ENCODE results near the gene COBLL1.

COBLL1 gene

DNA sequence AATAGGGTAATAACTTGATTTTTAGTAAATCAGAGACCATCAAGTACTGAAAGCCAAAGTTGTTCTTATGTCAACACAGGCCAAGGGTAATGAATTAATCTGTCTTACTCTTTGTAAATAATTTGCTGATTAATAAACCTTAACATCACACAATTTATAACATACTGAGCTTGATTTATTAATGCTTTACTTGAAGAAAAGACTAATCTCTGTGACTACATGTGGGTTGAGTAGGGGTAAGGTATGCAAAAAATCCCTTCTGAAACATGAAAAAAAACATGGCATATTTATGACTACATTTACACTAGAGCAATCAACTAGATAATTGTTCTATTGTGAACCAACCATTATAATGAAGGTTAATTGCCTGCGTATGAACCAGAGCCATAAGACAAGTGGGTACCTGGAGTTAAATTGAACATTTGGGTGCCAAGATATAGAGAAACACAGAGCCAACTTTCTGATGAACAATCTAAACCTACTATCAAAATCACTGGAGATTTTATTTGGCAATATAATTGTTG lies 152.7 kb downstream of the COBLL1 start:
- no peaks in the 10 kb centered on the region for H3K9me3 ChIP-seq (ENCODE audit: control insufficient read depth in 1 of 2, low read length in 2 of 2)
- peaks cover 3 to 13% of the 10 kb centered on the region in 2 donors for H3K36me3 ChIP-seq (ENCODE audit: control insufficient read depth in 1 of 2, insufficient read depth in 2 of 2, low read length in 2 of 2)
- no peaks in the 10 kb centered on the region for H3K27me3 ChIP-seq (ENCODE audit: low read depth, low read length)
- no peak overlapping the region for H3K4me3 ChIP-seq (ENCODE audit: low read depth in 1 of 2, low read length in 2 of 2)
- no peak overlapping the region for H3K27ac ChIP-seq (ENCODE audit: low read length)
- peaks cover 0 to 6% of the 10 kb centered on the region in 2 donors for H3K4me1 ChIP-seq (ENCODE audit: control insufficient read depth in 1 of 2, insufficient read depth in 2 of 2, low read length in 2 of 2)

DNA sequence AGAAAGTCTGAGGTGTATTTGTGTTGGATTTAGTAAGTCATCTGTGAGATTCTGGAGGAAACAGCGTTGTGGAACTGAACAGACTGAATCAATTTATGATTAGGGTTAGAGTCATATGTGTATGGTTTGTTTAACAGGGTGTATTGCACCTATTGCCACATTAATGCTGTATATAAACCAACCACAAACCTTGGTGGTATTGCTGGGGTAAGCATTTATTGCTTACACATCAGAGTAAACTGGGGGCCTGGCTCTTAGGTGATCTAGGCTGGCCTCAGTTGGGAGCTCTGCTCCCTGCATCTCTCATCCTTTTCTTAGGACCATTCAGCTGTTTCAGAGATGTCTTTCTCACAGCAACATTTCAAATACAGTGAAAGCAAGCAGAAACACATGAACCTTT lies 160.6 kb downstream of the COBLL1 start:
- H3K27ac ChIP-seq (ENCODE audit: low read length): no peak overlapping the region
- H3K36me3 ChIP-seq (ENCODE audit: control insufficient read depth in 1 of 2, insufficient read depth in 2 of 2, low read length in 2 of 2): peaks cover 0 to 3% of the 10 kb centered on the region in 2 donors
- no peaks in the 10 kb centered on the region for H3K27me3 ChIP-seq (ENCODE audit: low read depth, low read length)
- no peaks in the 10 kb centered on the region for H3K4me1 ChIP-seq (ENCODE audit: control insufficient read depth in 1 of 2, insufficient read depth in 2 of 2, low read length in 2 of 2)
- H3K9me3 ChIP-seq (ENCODE audit: control insufficient read depth in 1 of 2, low read length in 2 of 2): no peaks in the 10 kb centered on the region
- H3K4me3 ChIP-seq (ENCODE audit: low read depth in 1 of 2, low read length in 2 of 2): no peak overlapping the region

DNA sequence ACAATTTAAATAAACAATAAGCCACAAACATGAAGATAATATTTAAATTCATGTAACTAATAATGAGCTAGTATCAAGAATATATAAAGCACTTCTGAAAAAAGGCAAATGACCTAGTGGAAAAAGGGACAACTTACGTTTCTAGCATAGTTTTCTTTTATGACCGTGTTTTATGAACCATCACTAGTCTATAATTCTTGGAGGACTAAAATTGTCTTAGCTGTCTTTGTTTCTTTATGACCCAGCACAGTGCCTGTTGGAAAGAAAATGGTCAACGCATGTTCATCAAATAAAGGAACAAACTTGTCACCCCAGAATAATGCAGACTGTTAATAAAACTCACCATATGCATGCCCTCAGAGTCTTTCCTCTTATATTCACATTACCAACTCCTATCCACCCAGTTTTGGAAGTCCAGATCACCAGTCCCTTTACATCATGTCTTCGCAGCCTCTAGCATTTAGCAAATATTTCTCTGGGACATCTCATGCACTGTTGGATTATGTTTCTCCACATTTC lies 162.9 kb downstream of the COBLL1 start:
- Histone ChIP-seq H3K9me3 (ENCODE audit: control insufficient read depth in 1 of 2, low read length in 2 of 2) (no peaks in the 10 kb centered on the region), H3K4me1 (ENCODE audit: control insufficient read depth in 1 of 2, insufficient read depth in 2 of 2, low read length in 2 of 2) (no peaks in the 10 kb centered on the region), H3K27ac (ENCODE audit: low read length) (no peak overlapping the region), H3K36me3 (ENCODE audit: control insufficient read depth in 1 of 2, insufficient read depth in 2 of 2, low read length in 2 of 2) (peaks cover 0 to 3% of the 10 kb centered on the region in 2 donors), H3K27me3 (ENCODE audit: low read depth, low read length) (no peaks in the 10 kb centered on the region), H3K4me3 (ENCODE audit: low read depth in 1 of 2, low read length in 2 of 2) (no peak overlapping the region)

DNA sequence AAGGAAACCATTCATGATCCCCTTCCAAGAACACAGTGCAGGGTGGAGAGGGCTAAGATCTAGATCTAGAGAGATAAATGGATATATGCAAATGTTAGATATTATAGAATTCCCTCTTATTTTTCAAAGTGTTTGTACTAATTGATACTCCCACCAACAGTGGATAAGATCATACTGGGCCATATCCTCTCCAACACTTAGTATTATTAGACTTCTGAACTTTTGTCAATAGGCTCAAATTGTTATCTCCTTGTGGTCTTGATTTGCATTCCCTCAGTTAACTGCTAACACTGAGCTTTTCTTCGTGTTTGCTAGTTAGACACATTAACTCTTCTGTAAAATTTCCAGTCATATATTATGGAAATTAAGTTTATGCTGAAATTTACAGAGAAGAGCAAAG lies 163.9 kb downstream of the COBLL1 start:
- H3K27ac ChIP-seq (ENCODE audit: low read length): no peak overlapping the region
- no peak overlapping the region for H3K4me3 ChIP-seq (ENCODE audit: low read depth in 1 of 2, low read length in 2 of 2)
- no peaks in the 10 kb centered on the region for H3K27me3 ChIP-seq (ENCODE audit: low read depth, low read length)
- H3K36me3 ChIP-seq (ENCODE audit: control insufficient read depth in 1 of 2, insufficient read depth in 2 of 2, low read length in 2 of 2): peaks cover 0 to 3% of the 10 kb centered on the region in 2 donors
- H3K4me1 ChIP-seq (ENCODE audit: control insufficient read depth in 1 of 2, insufficient read depth in 2 of 2, low read length in 2 of 2): no peaks in the 10 kb centered on the region
- no peaks in the 10 kb centered on the region for H3K9me3 ChIP-seq (ENCODE audit: control insufficient read depth in 1 of 2, low read length in 2 of 2)

DNA sequence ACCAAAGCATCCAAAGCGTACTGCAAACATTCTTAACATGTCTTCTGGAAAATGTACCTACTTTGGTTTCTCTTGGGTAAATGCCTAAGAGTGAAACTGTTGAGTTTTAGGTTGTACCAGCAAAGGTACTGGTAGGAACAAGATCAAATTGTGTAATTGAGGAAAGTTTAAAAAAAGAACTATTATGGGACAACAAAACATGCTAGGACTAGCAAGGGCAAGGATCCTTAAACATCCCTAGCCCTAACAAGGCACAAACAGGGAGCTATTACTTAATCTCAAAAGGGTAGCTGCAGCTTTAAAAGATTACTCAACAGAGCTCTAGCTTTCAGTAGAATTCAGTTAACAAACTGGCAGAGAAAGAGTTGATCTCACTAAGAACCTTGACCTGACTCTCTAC lies 164.4 kb downstream of the COBLL1 start:
- Histone ChIP-seq H3K4me3 (ENCODE audit: low read depth in 1 of 2, low read length in 2 of 2) (no peak overlapping the region), H3K36me3 (ENCODE audit: control insufficient read depth in 1 of 2, insufficient read depth in 2 of 2, low read length in 2 of 2) (peaks cover 0 to 3% of the 10 kb centered on the region in 2 donors), H3K27ac (ENCODE audit: low read length) (no peak overlapping the region), H3K27me3 (ENCODE audit: low read depth, low read length) (no peaks in the 10 kb centered on the region), H3K9me3 (ENCODE audit: control insufficient read depth in 1 of 2, low read length in 2 of 2) (no peaks in the 10 kb centered on the region), H3K4me1 (ENCODE audit: control insufficient read depth in 1 of 2, insufficient read depth in 2 of 2, low read length in 2 of 2) (no peaks in the 10 kb centered on the region)

DNA sequence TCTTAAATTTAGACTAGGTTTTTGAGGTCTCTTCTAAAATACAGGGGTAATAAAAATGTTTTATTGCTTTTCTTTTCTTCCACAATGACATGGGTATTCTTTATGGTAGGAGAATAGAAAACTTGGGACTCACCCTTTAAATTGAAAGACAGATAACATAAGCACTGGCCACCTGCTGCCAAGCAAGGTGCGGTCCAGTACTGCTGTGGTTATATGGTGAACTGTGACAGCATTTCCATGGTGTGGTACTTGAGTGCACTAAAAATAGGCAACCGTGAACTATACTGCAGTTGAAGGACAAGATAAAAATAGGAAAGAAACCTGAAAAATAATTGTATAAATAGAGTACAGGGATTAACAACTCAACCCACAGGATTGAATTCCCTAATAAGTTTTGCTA lies 165.9 kb downstream of the COBLL1 start:
- Histone ChIP-seq H3K27ac (ENCODE audit: low read length) (no peak overlapping the region), H3K4me1 (ENCODE audit: control insufficient read depth in 1 of 2, insufficient read depth in 2 of 2, low read length in 2 of 2) (no peaks in the 10 kb centered on the region), H3K4me3 (ENCODE audit: low read depth in 1 of 2, low read length in 2 of 2) (no peak overlapping the region), H3K9me3 (ENCODE audit: control insufficient read depth in 1 of 2, low read length in 2 of 2) (no peaks in the 10 kb centered on the region), H3K36me3 (ENCODE audit: control insufficient read depth in 1 of 2, insufficient read depth in 2 of 2, low read length in 2 of 2) (peaks cover 0 to 3% of the 10 kb centered on the region in 2 donors), H3K27me3 (ENCODE audit: low read depth, low read length) (no peaks in the 10 kb centered on the region)

DNA sequence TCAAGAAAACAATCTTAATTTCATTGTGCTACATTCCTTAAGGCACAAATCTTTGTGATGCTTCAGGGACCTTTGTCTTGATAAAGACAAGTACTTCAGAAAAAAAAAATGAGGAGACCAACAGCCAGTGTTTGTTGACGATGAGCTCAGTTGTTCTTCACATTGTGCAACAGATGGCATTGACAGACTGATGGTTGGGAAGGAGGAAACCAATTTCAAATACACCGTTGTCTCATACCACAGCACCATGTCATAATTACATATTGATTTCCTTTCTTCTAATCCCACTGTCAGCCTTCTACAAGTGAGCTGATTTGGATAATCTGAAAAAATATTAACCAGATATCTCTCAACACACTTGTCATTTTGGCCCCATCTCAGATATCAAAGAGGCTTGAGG lies 166.6 kb downstream of the COBLL1 start:
- Histone ChIP-seq H3K36me3 (ENCODE audit: control insufficient read depth in 1 of 2, insufficient read depth in 2 of 2, low read length in 2 of 2) (peaks cover 0 to 3% of the 10 kb centered on the region in 2 donors), H3K27ac (ENCODE audit: low read length) (no peak overlapping the region), H3K27me3 (ENCODE audit: low read depth, low read length) (no peaks in the 10 kb centered on the region), H3K4me1 (ENCODE audit: control insufficient read depth in 1 of 2, insufficient read depth in 2 of 2, low read length in 2 of 2) (no peaks in the 10 kb centered on the region), H3K9me3 (ENCODE audit: control insufficient read depth in 1 of 2, low read length in 2 of 2) (no peaks in the 10 kb centered on the region), H3K4me3 (ENCODE audit: low read depth in 1 of 2, low read length in 2 of 2) (no peak overlapping the region)

DNA sequence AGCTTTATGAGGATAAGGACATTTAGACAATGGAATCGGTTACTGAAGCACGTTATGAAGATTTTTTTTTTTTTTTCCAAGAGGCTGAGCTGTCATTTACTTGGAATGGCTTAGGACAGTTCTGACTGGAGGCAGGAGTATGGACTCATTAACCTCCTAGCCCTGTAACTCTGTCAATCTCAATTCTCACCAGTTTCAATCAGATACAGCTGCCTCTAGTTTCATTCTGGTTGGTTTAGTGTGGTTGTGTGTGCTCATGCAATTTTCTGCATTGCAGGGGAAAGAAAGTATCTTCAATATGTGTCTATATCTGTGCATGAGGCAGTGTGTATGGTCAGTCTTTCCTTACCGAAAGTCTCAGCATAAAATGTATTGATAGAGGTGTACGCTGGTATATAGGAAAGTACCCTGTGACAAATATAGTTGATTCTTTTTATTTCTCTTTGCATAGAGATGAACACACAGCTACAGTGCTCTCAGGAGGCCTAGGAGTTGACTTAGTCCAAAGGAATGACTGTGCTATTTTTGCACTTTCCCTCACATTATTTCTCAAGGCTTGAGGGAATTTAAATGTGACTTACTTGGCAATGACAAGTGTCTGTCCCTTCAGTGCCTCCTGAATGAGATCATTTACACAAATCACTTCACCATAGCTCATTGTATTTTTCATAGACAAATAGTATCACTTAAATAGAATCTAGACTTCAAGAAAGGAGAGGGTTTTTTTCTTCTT lies 169.8 kb downstream of the COBLL1 start:
- H3K27me3 ChIP-seq (ENCODE audit: low read depth, low read length): no peaks in the 10 kb centered on the region
- no peaks in the 10 kb centered on the region for H3K9me3 ChIP-seq (ENCODE audit: control insufficient read depth in 1 of 2, low read length in 2 of 2)
- no peak overlapping the region for H3K27ac ChIP-seq (ENCODE audit: low read length)
- no peak overlapping the region for H3K4me3 ChIP-seq (ENCODE audit: low read depth in 1 of 2, low read length in 2 of 2)
- no peaks in the 10 kb centered on the region for H3K4me1 ChIP-seq (ENCODE audit: control insufficient read depth in 1 of 2, insufficient read depth in 2 of 2, low read length in 2 of 2)
- H3K36me3 ChIP-seq (ENCODE audit: control insufficient read depth in 1 of 2, insufficient read depth in 2 of 2, low read length in 2 of 2): no peaks in the 10 kb centered on the region

DNA sequence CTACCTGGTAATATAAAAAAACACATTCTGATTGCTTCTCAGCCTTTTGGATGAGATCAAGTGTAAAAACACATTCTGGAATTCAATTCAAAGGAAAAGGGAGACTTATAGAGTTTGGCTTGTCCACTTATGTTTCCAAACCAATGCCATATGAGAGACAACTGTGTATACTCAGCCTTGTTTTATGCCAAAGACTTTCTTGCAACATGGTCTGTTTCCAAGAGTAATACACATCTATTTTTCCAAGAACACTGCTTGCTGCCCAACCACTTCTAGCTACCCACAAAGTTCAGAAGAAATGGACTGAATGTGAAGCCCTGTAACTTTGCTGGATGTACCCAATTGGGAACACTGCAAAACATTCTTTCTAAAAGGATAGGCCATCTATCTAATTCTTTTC lies 172.3 kb downstream of the COBLL1 start:
- no peaks in the 10 kb centered on the region for H3K4me1 ChIP-seq (ENCODE audit: control insufficient read depth in 1 of 2, insufficient read depth in 2 of 2, low read length in 2 of 2)
- H3K36me3 ChIP-seq (ENCODE audit: control insufficient read depth in 1 of 2, insufficient read depth in 2 of 2, low read length in 2 of 2): no peaks in the 10 kb centered on the region
- H3K27me3 ChIP-seq (ENCODE audit: low read depth, low read length): no peaks in the 10 kb centered on the region
- no peak overlapping the region for H3K27ac ChIP-seq (ENCODE audit: low read length)
- H3K4me3 ChIP-seq (ENCODE audit: low read depth in 1 of 2, low read length in 2 of 2): no peak overlapping the region
- H3K9me3 ChIP-seq (ENCODE audit: control insufficient read depth in 1 of 2, low read length in 2 of 2): no peaks in the 10 kb centered on the region

DNA sequence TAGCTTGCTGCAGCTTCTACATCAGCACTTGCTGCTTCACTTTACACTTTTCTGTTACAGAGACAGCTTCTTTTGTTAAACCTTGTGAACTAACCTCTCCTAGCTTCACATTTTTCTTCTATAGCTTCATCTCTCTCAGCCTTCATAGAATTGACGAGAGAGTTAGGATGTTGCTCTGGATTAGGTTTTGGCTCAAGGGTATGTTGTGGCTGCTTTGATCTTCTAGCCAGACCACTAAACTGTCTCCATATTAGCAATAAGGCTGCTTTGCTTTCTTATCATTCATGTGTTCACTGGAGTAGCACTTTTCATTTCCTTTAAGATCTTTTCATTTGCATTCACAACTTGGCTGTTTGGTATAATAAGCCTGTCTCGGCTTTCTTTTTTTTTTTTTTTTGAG lies 174.1 kb downstream of the COBLL1 start:
- no peaks in the 10 kb centered on the region for H3K36me3 ChIP-seq (ENCODE audit: control insufficient read depth in 1 of 2, insufficient read depth in 2 of 2, low read length in 2 of 2)
- H3K27me3 ChIP-seq (ENCODE audit: low read depth, low read length): no peaks in the 10 kb centered on the region
- H3K27ac ChIP-seq (ENCODE audit: low read length): no peak overlapping the region
- no peaks in the 10 kb centered on the region for H3K9me3 ChIP-seq (ENCODE audit: control insufficient read depth in 1 of 2, low read length in 2 of 2)
- no peak overlapping the region for H3K4me3 ChIP-seq (ENCODE audit: low read depth in 1 of 2, low read length in 2 of 2)
- peaks cover 0 to 6% of the 10 kb centered on the region in 2 donors for H3K4me1 ChIP-seq (ENCODE audit: control insufficient read depth in 1 of 2, insufficient read depth in 2 of 2, low read length in 2 of 2)

DNA sequence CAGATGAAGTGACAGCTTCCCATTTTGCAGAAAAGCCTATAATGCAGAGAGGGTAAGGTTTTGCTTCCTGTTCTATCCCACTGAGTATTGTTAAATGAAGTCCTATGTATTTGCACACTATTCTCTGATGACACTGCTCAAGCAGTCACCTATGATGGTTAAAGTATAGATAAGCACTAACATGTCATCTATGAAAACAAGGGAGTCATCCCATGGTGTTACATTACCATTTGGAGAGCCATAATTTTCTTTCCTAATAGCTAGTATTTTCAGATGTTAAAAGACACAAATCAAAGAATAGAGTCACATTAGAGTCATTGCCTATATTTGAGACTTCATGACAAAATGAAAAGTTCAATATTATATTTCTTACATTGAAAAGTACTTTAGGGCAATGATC lies 177.6 kb downstream of the COBLL1 start:
- no peak overlapping the region for H3K4me3 ChIP-seq (ENCODE audit: low read depth in 1 of 2, low read length in 2 of 2)
- no peak overlapping the region for H3K27ac ChIP-seq (ENCODE audit: low read length)
- H3K9me3 ChIP-seq (ENCODE audit: control insufficient read depth in 1 of 2, low read length in 2 of 2): no peaks in the 10 kb centered on the region
- no peaks in the 10 kb centered on the region for H3K27me3 ChIP-seq (ENCODE audit: low read depth, low read length)
- peaks cover 0 to 14% of the 10 kb centered on the region in 2 donors for H3K4me1 ChIP-seq (ENCODE audit: control insufficient read depth in 1 of 2, insufficient read depth in 2 of 2, low read length in 2 of 2)
- H3K36me3 ChIP-seq (ENCODE audit: control insufficient read depth in 1 of 2, insufficient read depth in 2 of 2, low read length in 2 of 2): no peaks in the 10 kb centered on the region
